Fibroblast of the aortic adventitia (primary cell): ENCODE measurements around the gene PRKN. TPM values are rescaled to one million over a fixed set of nuclear protein-coding genes. Genes with fewer than 3 reads are reported as not detected.
"Not testable (repeated sequence)": the region's sequence is repeated elsewhere in the genome, so short reads cannot be mapped to it uniquely, and the experiment has no call there.

ENCODE experiments used
- DNase-seq: peaks from one replicate; pipeline ENCODE4 v3.0.0-alpha.2; 2010; ENCODE audit warnings: low read depth
- H3K4me3 ChIP-seq: 2 replicates; pipeline ENCODE4 v1.5.1; 2011; ENCODE audit warnings: low read depth, mild to moderate bottlenecking, control low read depth, low read length, moderate library complexity
- total RNA-seq: library from RNA; depleted of rRNA; stranded (reverse); fragments of >200 nt; gene quantifications from 2 replicates; pipeline ENCODE4 v1.2.3, GENCODE V29; 2012; ENCODE audit warnings: low replicate concordance
- TF ChIP-seq, protein P1 (sequence below): IDR thresholded peaks from 2 replicates; pipeline ENCODE4 v1.5.1; 2011; ENCODE audit warnings: mild to moderate bottlenecking, low read length, control low read depth, inconsistent platforms; ENCODE audit not compliant: insufficient read depth

PRKN gene
- total RNA-seq, 1 donor: 2.0 TPM

DNA sequence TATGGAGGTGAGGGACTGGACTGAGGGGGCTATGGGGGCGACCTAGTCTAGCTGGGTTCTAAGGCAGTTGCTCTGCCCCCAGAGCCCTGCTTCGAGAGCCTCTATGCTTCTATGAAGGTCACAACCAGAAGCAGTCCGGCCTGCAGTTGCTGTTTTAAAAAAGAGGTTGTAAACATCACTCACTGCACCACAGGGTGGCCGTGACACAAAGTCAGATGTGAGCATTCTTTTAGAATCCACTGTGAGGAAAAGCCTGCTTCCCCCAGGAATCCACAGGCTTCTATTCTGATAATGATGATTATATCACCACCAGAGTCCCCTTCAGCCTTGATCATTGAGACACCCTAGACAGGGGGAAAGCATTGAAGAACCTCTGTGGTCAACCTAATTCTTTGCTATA is 1224.0 kb downstream of the PRKN start:
- TF ChIP-seq, protein P1, sequence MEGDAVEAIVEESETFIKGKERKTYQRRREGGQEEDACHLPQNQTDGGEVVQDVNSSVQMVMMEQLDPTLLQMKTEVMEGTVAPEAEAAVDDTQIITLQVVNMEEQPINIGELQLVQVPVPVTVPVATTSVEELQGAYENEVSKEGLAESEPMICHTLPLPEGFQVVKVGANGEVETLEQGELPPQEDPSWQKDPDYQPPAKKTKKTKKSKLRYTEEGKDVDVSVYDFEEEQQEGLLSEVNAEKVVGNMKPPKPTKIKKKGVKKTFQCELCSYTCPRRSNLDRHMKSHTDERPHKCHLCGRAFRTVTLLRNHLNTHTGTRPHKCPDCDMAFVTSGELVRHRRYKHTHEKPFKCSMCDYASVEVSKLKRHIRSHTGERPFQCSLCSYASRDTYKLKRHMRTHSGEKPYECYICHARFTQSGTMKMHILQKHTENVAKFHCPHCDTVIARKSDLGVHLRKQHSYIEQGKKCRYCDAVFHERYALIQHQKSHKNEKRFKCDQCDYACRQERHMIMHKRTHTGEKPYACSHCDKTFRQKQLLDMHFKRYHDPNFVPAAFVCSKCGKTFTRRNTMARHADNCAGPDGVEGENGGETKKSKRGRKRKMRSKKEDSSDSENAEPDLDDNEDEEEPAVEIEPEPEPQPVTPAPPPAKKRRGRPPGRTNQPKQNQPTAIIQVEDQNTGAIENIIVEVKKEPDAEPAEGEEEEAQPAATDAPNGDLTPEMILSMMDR: no peak
- no peak for DNase-seq
- H3K4me3 ChIP-seq: no peak overlapping the region

DNA sequence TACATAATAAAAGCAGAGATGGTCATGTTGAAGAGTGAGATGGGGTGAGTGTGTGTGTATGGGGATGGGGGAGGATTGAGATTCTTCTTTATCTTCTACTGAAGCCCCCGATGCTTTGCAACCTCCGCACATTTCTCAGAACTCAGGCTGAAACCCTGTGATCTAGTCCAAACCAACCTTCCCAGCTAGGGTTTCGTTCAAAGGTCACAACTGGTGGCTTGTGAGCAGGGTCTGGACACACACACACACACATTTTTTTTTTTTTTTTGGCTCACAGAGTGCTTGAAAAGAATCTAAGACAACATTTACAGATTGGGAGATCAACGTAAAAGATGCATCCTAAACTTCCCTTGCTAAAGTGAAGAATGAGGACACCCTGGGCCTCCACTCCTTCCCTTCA is 1228.7 kb downstream of the PRKN start:
- no peak for DNase-seq
- no peak overlapping the region for H3K4me3 ChIP-seq
- TF ChIP-seq, protein P1: no peak

DNA sequence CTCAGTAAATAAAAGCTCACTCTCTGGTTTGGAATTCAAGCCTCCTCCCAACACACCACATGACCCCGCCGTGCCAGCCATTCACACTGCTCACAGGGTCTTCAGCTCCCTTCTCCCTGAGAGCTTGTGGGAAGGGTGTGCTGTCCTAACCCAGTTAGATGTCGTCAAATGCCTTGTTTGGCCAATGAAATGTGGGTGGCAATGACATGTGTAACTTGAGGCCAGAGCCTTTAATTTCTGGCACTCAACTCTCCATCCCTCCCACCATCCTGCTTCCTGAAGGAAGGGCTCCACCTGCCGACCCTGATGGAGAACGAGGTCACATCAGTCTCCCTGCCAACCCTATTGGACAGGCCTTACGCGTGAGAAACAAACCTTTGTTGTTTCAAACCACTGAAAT is 1229.2 kb downstream of the PRKN start:
- TF ChIP-seq, protein P1: peak; percentile 34
- DNase-seq: peak; percentile 55
- H3K4me3 ChIP-seq: no peak overlapping the region

DNA sequence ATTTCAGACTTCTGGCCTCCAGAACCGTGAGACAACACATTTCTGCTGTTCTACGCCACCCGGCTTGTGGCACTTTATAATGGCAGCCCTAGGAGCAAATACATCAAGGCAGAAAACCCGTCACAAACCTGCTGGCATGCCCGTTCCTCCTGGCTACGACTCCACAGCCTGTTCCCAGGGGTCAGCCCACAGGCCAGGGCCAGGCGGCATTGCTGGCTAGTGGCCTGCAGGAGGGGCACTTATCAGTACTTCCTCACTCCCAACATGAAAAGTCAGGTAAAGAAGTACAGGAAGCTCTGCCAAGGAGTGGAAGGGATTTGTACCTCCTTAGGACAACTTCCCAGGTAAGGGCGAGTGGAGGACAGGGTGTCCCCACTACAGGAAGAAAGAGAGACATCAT is 1230.6 kb downstream of the PRKN start:
- no peak overlapping the region for H3K4me3 ChIP-seq
- TF ChIP-seq, protein P1: no peak
- no peak for DNase-seq

DNA sequence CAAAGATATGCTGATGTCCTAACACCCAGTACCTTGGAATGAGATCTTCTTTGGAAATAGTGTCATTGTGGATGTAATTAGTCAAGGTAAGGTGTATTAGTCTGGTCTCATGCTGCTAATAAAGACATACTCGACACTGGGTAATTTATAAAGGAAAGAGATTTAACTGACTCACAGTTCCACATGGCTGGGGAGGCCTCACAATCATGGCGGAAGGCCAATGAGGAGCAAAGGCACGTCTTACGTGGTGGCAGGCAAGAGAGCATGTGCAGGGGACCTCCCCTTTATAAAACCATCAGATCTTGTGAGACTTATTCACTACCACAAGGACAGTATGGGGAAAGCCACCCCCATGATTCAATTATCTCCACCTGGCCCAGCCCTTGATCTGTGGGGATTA is 1231.3 kb downstream of the PRKN start:
- H3K4me3 ChIP-seq, DNase-seq: not testable (repeated sequence)

DNA sequence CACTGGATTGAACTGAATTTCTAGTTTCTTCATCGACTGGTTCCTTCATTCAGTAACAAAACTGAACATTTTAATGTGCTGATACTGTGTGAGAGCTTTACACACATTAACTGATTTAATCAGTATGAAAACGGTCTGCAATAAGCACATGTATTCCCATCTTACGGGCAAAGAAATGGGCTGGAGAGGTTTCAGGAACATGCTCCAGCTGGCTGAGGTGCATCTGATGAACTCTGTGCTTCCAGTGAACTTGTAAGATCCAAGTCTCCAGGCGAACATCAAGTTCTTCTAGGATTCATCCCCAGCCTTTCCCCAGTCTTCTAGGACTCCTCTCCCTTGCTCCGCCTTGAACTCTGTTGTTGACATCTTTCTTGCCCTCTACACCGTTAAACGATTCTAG is 1233.0 kb downstream of the PRKN start:
- TF ChIP-seq, protein P1: no peak
- DNase-seq: no peak
- H3K4me3 ChIP-seq: no peak overlapping the region

DNA sequence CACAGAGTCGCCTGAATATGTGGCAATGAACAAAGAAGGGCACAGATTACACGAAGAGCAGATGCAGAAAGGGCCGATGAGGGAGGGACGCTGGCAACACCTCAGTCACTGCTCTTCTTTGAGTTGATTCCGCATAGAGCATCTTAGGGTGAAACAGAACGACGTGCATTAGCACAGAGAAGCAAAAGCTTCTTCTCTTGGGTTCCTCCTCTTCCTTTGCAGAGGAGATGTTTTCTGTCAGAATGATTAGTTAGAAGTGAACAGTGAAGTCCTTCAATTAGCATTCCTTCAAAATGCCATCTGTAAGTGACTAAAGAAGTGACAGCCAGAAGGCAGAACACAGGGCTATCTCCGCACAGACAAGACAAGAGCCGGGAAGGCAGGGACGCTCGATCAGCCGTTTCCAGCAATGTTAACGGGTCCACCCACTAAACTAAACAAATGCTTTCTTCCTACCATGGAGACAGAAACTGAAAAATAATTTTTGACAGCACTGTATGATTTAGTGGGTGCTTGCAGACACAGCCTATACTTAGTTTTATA is 1233.9 kb downstream of the PRKN start:
- DNase-seq: no peak
- TF ChIP-seq, protein P1: no peak
- H3K4me3 ChIP-seq: no peak overlapping the region
